HepG2 (cell line): ENCODE data around the gene EVA1C. TPM values are rescaled to one million over a fixed set of nuclear protein-coding genes. Genes with fewer than 3 reads are reported as not detected.

Experiments
- ATAC-seq: fragments of 200-7000 bp; cut with Tn5 transposase; 3 replicates; pipeline ENCODE4 v1.9.1; 2020; ENCODE audit warnings: mild to moderate bottlenecking, moderate library complexity
- BruUV-seq: library from RNA; stranded (reverse); fragments of 400-500 nt; replicated peaks from 2 replicates; lab custom pipeline; 2021; lab: Mats Ljungman, UMichigan
- CTCF ChIA-PET: fragments of 300-600 bp; formaldehyde crosslinking; extraction: SDS; loops from one replicate; lab custom pipeline; 2021; ENCODE audit warnings: low total read pairs, inconsistent platforms, low intra/inter-chr PET ratio; lab: Yijun Ruan, JAX
- POLR2A ChIA-PET: fragments of 350-600 bp; sonication (Branson Sonifier 250); formaldehyde crosslinking; loops from one replicate; lab custom pipeline; 2020; ENCODE audit warnings: antibody characterized with exemption, inconsistent platforms; lab: Yijun Ruan, JAX
- DNase-seq: peaks from one replicate; pipeline ENCODE4 v3.0.0-alpha.2; 2015; ENCODE audit warnings: low spot score
- FAIRE-seq: peaks from 3 replicates; lab custom pipeline; 2011; peaks lifted over from hg19 to GRCh38; lab: Jason Lieb, UNC
- H2AFZ ChIP-seq: one replicate; pipeline ENCODE4 v1.6.1; 2011; ENCODE audit warnings: low read length, inconsistent platforms
- H3K27ac ChIP-seq: fragments of 300-600 bp; 3 replicates; pipeline ENCODE4 v1.8.0; 2011; ENCODE audit warnings: mixed run types, mild to moderate bottlenecking, mixed read lengths, low read length, inconsistent platforms; ENCODE audit not compliant: insufficient read depth; ENCODE audit errors: extremely low read length
- H3K27me3 ChIP-seq, 2 experiments: fragments of 200-600 bp in 1 of 2; 2 replicates in 1 of 2; 3 replicates in 1 of 2; pipeline versions ENCODE4 v1.6.0 to v1.8.0; 2011; ENCODE audit warnings: low read length in 2 of 2, mild to moderate bottlenecking in 2 of 2, moderate library complexity in 2 of 2, inconsistent platforms in 1 of 2; ENCODE audit not compliant: insufficient read depth in 2 of 2, control insufficient read depth in 1 of 2
- H3K36me3 ChIP-seq, 2 experiments: fragments of 200-600 bp in 1 of 2; replicated peaks in 1 of 2; 2 replicates in 1 of 2; 3 replicates in 1 of 2; pipeline versions ENCODE4 v1.5.1 to v1.8.0; 2011; ENCODE audit warnings: low read length in 2 of 2, inconsistent platforms in 1 of 2; ENCODE audit not compliant: insufficient read depth in 2 of 2, control insufficient read depth in 1 of 2
- H3K4me1 ChIP-seq: 2 replicates; pipeline ENCODE4 v1.5.1; 2012; ENCODE audit warnings: low read length, inconsistent platforms; ENCODE audit not compliant: insufficient read depth
- H3K4me2 ChIP-seq: 2 replicates; pipeline ENCODE4 v1.6.0; 2011; ENCODE audit warnings: low read depth, low read length, inconsistent platforms
- H3K4me3 ChIP-seq, 3 experiments: fragments of 200-600 bp in 1 of 3; sonication (generic), shearing (Covaris generic) in 1 of 3; replicated peaks in 1 of 3; 2 replicates each; pipeline ENCODE4 v1.5.1; 2011 to 2016; ENCODE audit warnings: low read length in 3 of 3, inconsistent platforms in 2 of 3, low read depth in 2 of 3, mild to moderate bottlenecking in 2 of 3, control low read depth in 1 of 3, mixed read lengths in 1 of 3; ENCODE audit not compliant: insufficient read depth in 1 of 3
- H3K79me2 ChIP-seq: one replicate; pipeline ENCODE4 v1.6.1; 2011; ENCODE audit warnings: low read length, inconsistent platforms; ENCODE audit not compliant: insufficient read depth
- H3K9ac ChIP-seq: 2 replicates; pipeline ENCODE4 v1.6.0; 2011; ENCODE audit warnings: mild to moderate bottlenecking, low read depth, low read length, inconsistent platforms; ENCODE audit not compliant: insufficient read depth
- H3K9me3 ChIP-seq: 2 replicates; pipeline ENCODE4 v1.5.1; 2012; ENCODE audit warnings: mild to moderate bottlenecking, low read length
- H4K20me1 ChIP-seq: 2 replicates; pipeline ENCODE4 v1.6.0; 2011; ENCODE audit warnings: inconsistent platforms, mild to moderate bottlenecking, low read length, moderate library complexity; ENCODE audit not compliant: insufficient read depth
- CHD2 ChIP-seq: IDR thresholded peaks from 2 replicates; pipeline ENCODE4 v1.6.1; 2011; ENCODE audit warnings: low read depth, low read length, improper control_type of control experiment
- HNF4A ChIP-seq: sonication (generic); formaldehyde crosslinking; IDR thresholded peaks from 2 replicates; pipeline ENCODE4 v1.4.0; 2020; ENCODE audit warnings: missing genetic modification reagents
- IKZF1 ChIP-seq: fragments of 450-650 bp; IDR thresholded peaks from 2 replicates; pipeline ENCODE4 v1.7.1; 2016
- KLF13 ChIP-seq: sonication (generic); formaldehyde crosslinking; IDR thresholded peaks from 2 replicates; pipeline ENCODE4 v1.4.0; 2020; ENCODE audit warnings: mild to moderate bottlenecking, missing genetic modification reagents
- NFE2 ChIP-seq: sonication (generic); formaldehyde crosslinking; IDR thresholded peaks from 2 replicates; pipeline ENCODE4 v1.4.0; 2020; ENCODE audit warnings: missing genetic modification reagents
- POLR2AphosphoS5 ChIP-seq: IDR thresholded peaks from 2 replicates; pipeline ENCODE4 v1.6.1; 2012; ENCODE audit warnings: low read depth, low read length
- RERE ChIP-seq: IDR thresholded peaks from 2 replicates; pipeline ENCODE4 v1.6.1; 2016; ENCODE audit warnings: low read depth, missing genetic modification reagents, missing compliant biosample characterization
- SOX6 ChIP-seq, 2 experiments: fragments of 450-650 bp in 1 of 2; sonication (generic) in 1 of 2; formaldehyde crosslinking in 1 of 2; IDR thresholded peaks; 2 replicates each; pipeline versions ENCODE4 v1.4.0 to v1.6.1; 2017 to 2020; ENCODE audit warnings: antibody characterized with exemption in 1 of 2, mild to moderate bottlenecking in 1 of 2, missing genetic modification reagents in 1 of 2
- TSC22D2 ChIP-seq: sonication (generic); formaldehyde crosslinking; IDR thresholded peaks from 2 replicates; pipeline ENCODE4 v1.5.1; 2020; ENCODE audit warnings: missing genetic modification reagents, mild to moderate bottlenecking, borderline replicate concordance
- ZNF10 ChIP-seq: sonication (generic); formaldehyde crosslinking; IDR thresholded peaks from 2 replicates; pipeline ENCODE4 v1.4.0; 2020; ENCODE audit warnings: mild to moderate bottlenecking, low read depth, missing genetic modification reagents, borderline replicate concordance
- ZNF782 ChIP-seq: sonication (generic); formaldehyde crosslinking; IDR thresholded peaks from 2 replicates; pipeline ENCODE4 v1.4.0; 2020; ENCODE audit warnings: missing genetic modification reagents, mild to moderate bottlenecking, borderline replicate concordance
- ZSCAN29 ChIP-seq: sonication (generic); formaldehyde crosslinking; conservative IDR thresholded peaks from 2 replicates; pipeline ENCODE4 v1.4.0; 2020; ENCODE audit warnings: mild to moderate bottlenecking, missing genetic modification reagents
- WGBS: methylation state at CpG from one replicate; pipeline ENCODE4 v1.1.6; 2017; ENCODE audit warnings: low lambda C conversion rate; 5-methylcytosine and 5-hydroxymethylcytosine counted together
- in situ Hi-C: cut with HindIII; loops from 2 replicates; pipeline ENCODE4 v1.10.0; 2017; ENCODE audit warnings: low pct_unique_long_range_greater_than_20kb; ENCODE audit not compliant: extremely low pct_ligation_motif_present
- intact Hi-C: fragments of 100-400 bp; cut with micrococcal nuclease; formaldehyde crosslinking; loops from one replicate; pipeline ENCODE4 v1.10.0; 2022; ENCODE audit not compliant: unreplicated experiment
- polyA plus RNA-seq, 8 experiments: library from polyadenylated mRNA; depleted of rRNA in 3 of 8; stranded (reverse) in 7 of 8; unstranded in 1 of 8; fragments of >200 nt; fragmentation: Illumina TruSeq in 4 of 8; extraction: Trizol in 4 of 8; gene quantifications; 2 replicates each; pipeline versions ENCODE4 v1.2.1 to v1.2.3, GENCODE V29; 2011 to 2016; ENCODE audit warnings: low read depth in 4 of 8, missing spikeins in 1 of 8, mixed read lengths in 1 of 8; ENCODE audit not compliant: insufficient read depth in 1 of 8
- total RNA-seq, 5 experiments: library from RNA; depleted of rRNA; stranded (reverse); fragments of >200 nt; fragmentation: Illumina TruSeq; extraction: Trizol; gene quantifications; 2 replicates each; pipeline ENCODE4 v1.2.3, GENCODE V29; 2016; ENCODE audit warnings: low read depth in 1 of 5
- TF ChIP-seq, protein P1 (sequence below): sonication (generic); formaldehyde crosslinking; IDR thresholded peaks from 2 replicates; pipeline ENCODE4 v1.5.1; 2020; ENCODE audit warnings: missing genetic modification reagents, mild to moderate bottlenecking, borderline replicate concordance

EVA1C gene
- total and polyA plus RNA-seq, 2 of the 13 experiments (the other 11 are each of a cell fraction or from before 2014, with no cell fraction given) = 0.29 to 0.34 TPM

DNA sequence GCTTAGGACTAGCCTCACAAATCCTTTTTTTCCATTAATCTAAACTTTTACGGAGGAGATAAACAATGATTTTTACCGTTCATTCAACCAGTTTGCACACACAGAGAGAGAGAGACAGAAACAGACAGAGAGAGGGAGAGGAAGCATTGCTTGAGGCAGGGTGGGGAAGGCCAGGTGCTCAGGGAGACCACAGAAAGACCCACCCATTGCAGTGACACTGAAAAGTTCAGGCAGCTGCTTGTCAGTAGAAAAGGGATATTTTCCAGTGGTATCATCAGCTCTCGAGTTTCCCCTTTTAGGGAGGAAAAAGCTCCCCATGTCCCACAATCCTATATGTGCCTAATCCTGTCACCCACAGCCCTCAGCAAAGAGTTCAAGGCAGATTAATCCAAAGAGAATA, 145.6 kb downstream of the EVA1C start:
- no peaks in the 10 kb centered on the region for H3K9me3 ChIP-seq
- FAIRE-seq = no peak
- in situ Hi-C loops (no loop called here), intact Hi-C loops (no loop called here)
- 78% methylated on average over 3 of the region's 3 CpGs for WGBS
- H3K4me2 ChIP-seq = no peak overlapping the region
- no peak overlapping the region for H3K27ac ChIP-seq
- no peak overlapping the region for H2AFZ ChIP-seq
- TF ChIP-seq ZNF782 (no peak), KLF13 (CRISPR knock-in tag) (no peak), HNF4A (CRISPR knock-in tag) (no peak), CHD2 (no peak), SOX6 (IDR thresholded peaks at IDR 0.05) (no peak), SOX6 (CRISPR knock-in tag; IDR thresholded peaks at IDR 0.05) (no peak), ZNF10 (CRISPR knock-in tag) (no peak), IKZF1 (no peak), TSC22D2 (no peak), NFE2 (CRISPR knock-in tag) (no peak), POLR2AphosphoS5 (no peak)
- no peaks in the 10 kb centered on the region for H3K27me3 ChIP-seq
- DNase-seq = no peak
- H3K9ac ChIP-seq = no peak overlapping the region
- ATAC-seq = no peak
- no peaks in the 10 kb centered on the region for H3K79me2 ChIP-seq
- H3K4me1 ChIP-seq = peaks cover 11% of the 10 kb centered on the region
- H4K20me1 ChIP-seq = no peaks in the 10 kb centered on the region
- ChIA-PET POLR2A (no interaction called here), CTCF (no interaction called here)
- H3K36me3 ChIP-seq = no peaks in the 10 kb centered on the region
- H3K4me3 ChIP-seq = no peak overlapping the region
- BruUV-seq = no TSS peak

DNA sequence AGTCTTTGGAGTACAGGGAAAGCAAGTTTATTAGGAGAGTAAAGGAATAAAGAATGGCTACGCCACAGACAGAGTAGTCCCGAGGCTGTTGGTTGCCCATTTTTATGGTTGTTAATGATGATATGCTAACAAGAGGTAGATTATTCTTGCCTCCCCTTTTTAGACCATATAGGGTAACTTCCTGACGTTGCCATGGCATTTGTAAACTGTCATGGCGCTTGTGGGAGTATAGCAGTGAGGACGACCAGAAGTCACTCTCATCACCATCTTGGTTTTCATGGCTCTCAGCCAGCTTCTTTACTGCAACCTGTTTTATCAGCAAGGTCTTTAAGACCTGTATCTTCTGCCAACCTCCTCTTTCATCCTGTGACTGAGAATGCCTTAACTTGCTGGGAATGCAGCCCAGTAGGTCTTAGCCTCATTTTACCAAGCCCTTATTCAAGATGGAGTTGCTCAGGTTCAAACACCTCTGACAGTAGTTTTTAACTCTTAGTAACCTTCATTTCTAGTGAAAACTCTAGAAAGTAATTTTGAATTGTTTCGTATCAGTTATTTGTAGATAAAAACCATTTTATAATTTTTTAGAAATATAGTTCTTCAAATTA, 146.6 kb downstream of the EVA1C start:
- H3K36me3 ChIP-seq = no peaks in the 10 kb centered on the region
- H3K79me2 ChIP-seq = no peaks in the 10 kb centered on the region
- in situ Hi-C loops (no loop called here), intact Hi-C loops (no loop called here)
- BruUV-seq = no TSS peak
- no peaks in the 10 kb centered on the region for H3K27me3 ChIP-seq
- POLR2A ChIA-PET = no interaction called here
- H3K4me1 ChIP-seq = peaks cover 14% of the 10 kb centered on the region
- no peaks in the 10 kb centered on the region for H3K9me3 ChIP-seq
- H4K20me1 ChIP-seq = no peaks in the 10 kb centered on the region
- CTCF ChIA-PET = no interaction called here
- H3K9ac ChIP-seq = no peak overlapping the region
- H3K4me3 ChIP-seq = no peak overlapping the region
- no peak overlapping the region for H3K27ac ChIP-seq
- ATAC-seq (no peak), FAIRE-seq (no peak), DNase-seq (no peak)
- H3K4me2 ChIP-seq = no peak overlapping the region
- no peak overlapping the region for H2AFZ ChIP-seq
- 91% methylated on average over 5 of the region's 6 CpGs for WGBS
- TF ChIP-seq RERE (CRISPR knock-in tag) (no peak), ZSCAN29 (CRISPR knock-in tag) (no peak)
- TF ChIP-seq, protein P1, sequence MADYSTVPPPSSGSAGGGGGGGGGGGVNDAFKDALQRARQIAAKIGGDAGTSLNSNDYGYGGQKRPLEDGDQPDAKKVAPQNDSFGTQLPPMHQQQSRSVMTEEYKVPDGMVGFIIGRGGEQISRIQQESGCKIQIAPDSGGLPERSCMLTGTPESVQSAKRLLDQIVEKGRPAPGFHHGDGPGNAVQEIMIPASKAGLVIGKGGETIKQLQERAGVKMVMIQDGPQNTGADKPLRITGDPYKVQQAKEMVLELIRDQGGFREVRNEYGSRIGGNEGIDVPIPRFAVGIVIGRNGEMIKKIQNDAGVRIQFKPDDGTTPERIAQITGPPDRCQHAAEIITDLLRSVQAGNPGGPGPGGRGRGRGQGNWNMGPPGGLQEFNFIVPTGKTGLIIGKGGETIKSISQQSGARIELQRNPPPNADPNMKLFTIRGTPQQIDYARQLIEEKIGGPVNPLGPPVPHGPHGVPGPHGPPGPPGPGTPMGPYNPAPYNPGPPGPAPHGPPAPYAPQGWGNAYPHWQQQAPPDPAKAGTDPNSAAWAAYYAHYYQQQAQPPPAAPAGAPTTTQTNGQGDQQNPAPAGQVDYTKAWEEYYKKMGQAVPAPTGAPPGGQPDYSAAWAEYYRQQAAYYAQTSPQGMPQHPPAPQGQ (CRISPR knock-in tag) = no peak
